Measurements from ENCODE around the gene GDF11.

GDF11 gene

GRCh38 chr12:55729819-55730818 is 12.8 kb upstream of the GDF11 start:
- peak overlapping the region; percentile 82 to 97 for H3K4me3 ChIP-seq (ENCODE audit: low read depth in 1 of 2, low read length in 2 of 2)
- H3K36me3 ChIP-seq (ENCODE audit: control insufficient read depth in 1 of 2, insufficient read depth in 2 of 2, low read length in 2 of 2) = peaks cover 8 to 15% of the 10 kb centered on the region in 2 donors
- peaks cover 22 to 31% of the 10 kb centered on the region in 2 donors for H3K4me1 ChIP-seq (ENCODE audit: control insufficient read depth in 1 of 2, insufficient read depth in 2 of 2, low read length in 2 of 2)
- no peaks in the 10 kb centered on the region for H3K27me3 ChIP-seq (ENCODE audit: control insufficient read depth in 1 of 2, insufficient read depth in 2 of 2, low read length in 2 of 2)
- peak overlapping the region; percentile 86 to 98 for H3K9ac ChIP-seq (ENCODE audit: low read depth in 1 of 2, low read length in 2 of 2)
- H3K27ac ChIP-seq (ENCODE audit: low read depth, low read length) = peak overlapping the region; percentile 96
- no peaks in the 10 kb centered on the region for H3K9me3 ChIP-seq (ENCODE audit: control insufficient read depth in 1 of 2, low read length in 2 of 2)

GRCh38 chr12:55732288-55732687 is 10.6 kb upstream of the GDF11 start:
- Histone ChIP-seq H3K36me3 (ENCODE audit: control insufficient read depth in 1 of 2, insufficient read depth in 2 of 2, low read length in 2 of 2) (no peaks in the 10 kb centered on the region), H3K9me3 (ENCODE audit: control insufficient read depth in 1 of 2, low read length in 2 of 2) (no peaks in the 10 kb centered on the region), H3K27ac (ENCODE audit: low read depth, low read length) (no peak overlapping the region), H3K27me3 (ENCODE audit: control insufficient read depth in 1 of 2, insufficient read depth in 2 of 2, low read length in 2 of 2) (no peaks in the 10 kb centered on the region), H3K4me1 (ENCODE audit: control insufficient read depth in 1 of 2, insufficient read depth in 2 of 2, low read length in 2 of 2) (peaks cover 15 to 25% of the 10 kb centered on the region in 2 donors), H3K4me3 (ENCODE audit: low read depth in 1 of 2, low read length in 2 of 2) (no peak overlapping the region), H3K9ac (ENCODE audit: low read depth in 1 of 2, low read length in 2 of 2) (no peak overlapping the region)

- no peak overlapping the region for H3K9ac ChIP-seq (ENCODE audit: low read depth in 1 of 2, low read length in 2 of 2)
- no peaks in the 10 kb centered on the region for H3K9me3 ChIP-seq (ENCODE audit: control insufficient read depth in 1 of 2, low read length in 2 of 2)
- H3K4me1 ChIP-seq (ENCODE audit: control insufficient read depth in 1 of 2, insufficient read depth in 2 of 2, low read length in 2 of 2) = peaks cover 14 to 25% of the 10 kb centered on the region in 2 donors
- no peaks in the 10 kb centered on the region for H3K27me3 ChIP-seq (ENCODE audit: control insufficient read depth in 1 of 2, insufficient read depth in 2 of 2, low read length in 2 of 2)
- no peak overlapping the region for H3K4me3 ChIP-seq (ENCODE audit: low read depth in 1 of 2, low read length in 2 of 2)
- no peaks in the 10 kb centered on the region for H3K36me3 ChIP-seq (ENCODE audit: control insufficient read depth in 1 of 2, insufficient read depth in 2 of 2, low read length in 2 of 2)
- no peak overlapping the region for H3K27ac ChIP-seq (ENCODE audit: low read depth, low read length)
Observed at GRCh38 chr12:55733021-55733555, 9.8 kb upstream of the GDF11 start.

- Histone ChIP-seq H3K4me3 (ENCODE audit: low read depth in 1 of 2, low read length in 2 of 2) (no peak overlapping the region), H3K4me1 (ENCODE audit: control insufficient read depth in 1 of 2, insufficient read depth in 2 of 2, low read length in 2 of 2) (peaks cover 20 to 29% of the 10 kb centered on the region in 2 donors)
Observed at GRCh38 chr12:55733858-55734257, 9.1 kb upstream of the GDF11 start.

GRCh38 chr12:55734595-55734994 is 8.3 kb upstream of the GDF11 start:
- no peak overlapping the region for H3K27ac ChIP-seq (ENCODE audit: low read depth, low read length)
- no peaks in the 10 kb centered on the region for H3K36me3 ChIP-seq (ENCODE audit: control insufficient read depth in 1 of 2, insufficient read depth in 2 of 2, low read length in 2 of 2)
- no peak overlapping the region for H3K9ac ChIP-seq (ENCODE audit: low read depth in 1 of 2, low read length in 2 of 2)
- peaks cover 20 to 27% of the 10 kb centered on the region in 2 donors for H3K4me1 ChIP-seq (ENCODE audit: control insufficient read depth in 1 of 2, insufficient read depth in 2 of 2, low read length in 2 of 2)
- H3K27me3 ChIP-seq (ENCODE audit: control insufficient read depth in 1 of 2, insufficient read depth in 2 of 2, low read length in 2 of 2) = no peaks in the 10 kb centered on the region
- no peak overlapping the region for H3K4me3 ChIP-seq (ENCODE audit: low read depth in 1 of 2, low read length in 2 of 2)
- no peaks in the 10 kb centered on the region for H3K9me3 ChIP-seq (ENCODE audit: control insufficient read depth in 1 of 2, low read length in 2 of 2)

More at GRCh38 chr12:55733858-55734257, 9.1 kb upstream of the GDF11 start:
- no peaks in the 10 kb centered on the region for H3K36me3 ChIP-seq (ENCODE audit: control insufficient read depth in 1 of 2, insufficient read depth in 2 of 2, low read length in 2 of 2)
- H3K9ac ChIP-seq (ENCODE audit: low read depth in 1 of 2, low read length in 2 of 2) = no peak overlapping the region
- no peaks in the 10 kb centered on the region for H3K9me3 ChIP-seq (ENCODE audit: control insufficient read depth in 1 of 2, low read length in 2 of 2)
- H3K27ac ChIP-seq (ENCODE audit: low read depth, low read length) = no peak overlapping the region
- H3K27me3 ChIP-seq (ENCODE audit: control insufficient read depth in 1 of 2, insufficient read depth in 2 of 2, low read length in 2 of 2) = no peaks in the 10 kb centered on the region

- Histone ChIP-seq H3K9ac (ENCODE audit: low read depth in 1 of 2, low read length in 2 of 2) (no peak overlapping the region), H3K4me3 (ENCODE audit: low read depth in 1 of 2, low read length in 2 of 2) (no peak overlapping the region), H3K4me1 (ENCODE audit: control insufficient read depth in 1 of 2, insufficient read depth in 2 of 2, low read length in 2 of 2) (peaks cover 10 to 15% of the 10 kb centered on the region in 2 donors), H3K27ac (ENCODE audit: low read depth, low read length) (no peak overlapping the region), H3K27me3 (ENCODE audit: control insufficient read depth in 1 of 2, insufficient read depth in 2 of 2, low read length in 2 of 2) (no peaks in the 10 kb centered on the region), H3K36me3 (ENCODE audit: control insufficient read depth in 1 of 2, insufficient read depth in 2 of 2, low read length in 2 of 2) (no peaks in the 10 kb centered on the region), H3K9me3 (ENCODE audit: control insufficient read depth in 1 of 2, low read length in 2 of 2) (no peaks in the 10 kb centered on the region)
Observed at GRCh38 chr12:55736076-55736475, 6.8 kb upstream of the GDF11 start.

GRCh38 chr12:55736780-55737580 is 5.9 kb upstream of the GDF11 start:
- H3K27ac ChIP-seq (ENCODE audit: low read depth, low read length) = no peak overlapping the region
- H3K9me3 ChIP-seq (ENCODE audit: control insufficient read depth in 1 of 2, low read length in 2 of 2) = no peaks in the 10 kb centered on the region
- H3K27me3 ChIP-seq (ENCODE audit: control insufficient read depth in 1 of 2, insufficient read depth in 2 of 2, low read length in 2 of 2) = peaks cover 0 to 4% of the 10 kb centered on the region in 2 donors
- H3K4me1 ChIP-seq (ENCODE audit: control insufficient read depth in 1 of 2, insufficient read depth in 2 of 2, low read length in 2 of 2) = peaks cover 10 to 15% of the 10 kb centered on the region in 2 donors
- no peak overlapping the region for H3K9ac ChIP-seq (ENCODE audit: low read depth in 1 of 2, low read length in 2 of 2)
- no peaks in the 10 kb centered on the region for H3K36me3 ChIP-seq (ENCODE audit: control insufficient read depth in 1 of 2, insufficient read depth in 2 of 2, low read length in 2 of 2)
- H3K4me3 ChIP-seq (ENCODE audit: low read depth in 1 of 2, low read length in 2 of 2) = no peak overlapping the region

- peak overlapping the region; percentile 4 to 61 for H3K9ac ChIP-seq (ENCODE audit: low read depth in 1 of 2, low read length in 2 of 2)
- peaks cover 10 to 15% of the 10 kb centered on the region in 2 donors for H3K4me1 ChIP-seq (ENCODE audit: control insufficient read depth in 1 of 2, insufficient read depth in 2 of 2, low read length in 2 of 2)
- H3K27ac ChIP-seq (ENCODE audit: low read depth, low read length) = no peak overlapping the region
- H3K9me3 ChIP-seq (ENCODE audit: control insufficient read depth in 1 of 2, low read length in 2 of 2) = no peaks in the 10 kb centered on the region
- H3K36me3 ChIP-seq (ENCODE audit: control insufficient read depth in 1 of 2, insufficient read depth in 2 of 2, low read length in 2 of 2) = no peaks in the 10 kb centered on the region
- H3K27me3 ChIP-seq (ENCODE audit: control insufficient read depth in 1 of 2, insufficient read depth in 2 of 2, low read length in 2 of 2) = peaks cover 0 to 5% of the 10 kb centered on the region in 2 donors
- H3K4me3 ChIP-seq (ENCODE audit: low read depth in 1 of 2, low read length in 2 of 2) = peak overlapping the region in 1 of 2 donors; percentile 66
Observed at GRCh38 chr12:55737581-55738122, 5.3 kb upstream of the GDF11 start.

- Histone ChIP-seq H3K9me3 (ENCODE audit: control insufficient read depth in 1 of 2, low read length in 2 of 2) (no peaks in the 10 kb centered on the region), H3K4me1 (ENCODE audit: control insufficient read depth in 1 of 2, insufficient read depth in 2 of 2, low read length in 2 of 2) (peaks cover 10 to 15% of the 10 kb centered on the region in 2 donors), H3K9ac (ENCODE audit: low read depth in 1 of 2, low read length in 2 of 2) (peak overlapping the region; percentile 4 to 61), H3K27me3 (ENCODE audit: control insufficient read depth in 1 of 2, insufficient read depth in 2 of 2, low read length in 2 of 2) (peaks cover 0 to 5% of the 10 kb centered on the region in 2 donors), H3K36me3 (ENCODE audit: control insufficient read depth in 1 of 2, insufficient read depth in 2 of 2, low read length in 2 of 2) (no peaks in the 10 kb centered on the region), H3K27ac (ENCODE audit: low read depth, low read length) (no peak overlapping the region), H3K4me3 (ENCODE audit: low read depth in 1 of 2, low read length in 2 of 2) (peak overlapping the region; percentile 66 to 67)
Observed at GRCh38 chr12:55738123-55739024, 4.5 kb upstream of the GDF11 start.
